Activated CD4-positive, alpha-beta T cell treated with anti-CD3 and anti-CD28 coated beads, Interleukin-2, amount 50 U/mL, for 16 hours (primary cell): ENCODE data around the gene TRMU.

Experiments
- DNase-seq: peaks from one replicate; pipeline ENCODE4 v3.0.0-alpha.2; 2020

The TRMU gene, protein sequence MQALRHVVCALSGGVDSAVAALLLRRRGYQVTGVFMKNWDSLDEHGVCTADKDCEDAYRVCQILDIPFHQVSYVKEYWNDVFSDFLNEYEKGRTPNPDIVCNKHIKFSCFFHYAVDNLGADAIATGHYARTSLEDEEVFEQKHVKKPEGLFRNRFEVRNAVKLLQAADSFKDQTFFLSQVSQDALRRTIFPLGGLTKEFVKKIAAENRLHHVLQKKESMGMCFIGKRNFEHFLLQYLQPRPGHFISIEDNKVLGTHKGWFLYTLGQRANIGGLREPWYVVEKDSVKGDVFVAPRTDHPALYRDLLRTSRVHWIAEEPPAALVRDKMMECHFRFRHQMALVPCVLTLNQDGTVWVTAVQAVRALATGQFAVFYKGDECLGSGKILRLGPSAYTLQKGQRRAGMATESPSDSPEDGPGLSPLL

DNA sequence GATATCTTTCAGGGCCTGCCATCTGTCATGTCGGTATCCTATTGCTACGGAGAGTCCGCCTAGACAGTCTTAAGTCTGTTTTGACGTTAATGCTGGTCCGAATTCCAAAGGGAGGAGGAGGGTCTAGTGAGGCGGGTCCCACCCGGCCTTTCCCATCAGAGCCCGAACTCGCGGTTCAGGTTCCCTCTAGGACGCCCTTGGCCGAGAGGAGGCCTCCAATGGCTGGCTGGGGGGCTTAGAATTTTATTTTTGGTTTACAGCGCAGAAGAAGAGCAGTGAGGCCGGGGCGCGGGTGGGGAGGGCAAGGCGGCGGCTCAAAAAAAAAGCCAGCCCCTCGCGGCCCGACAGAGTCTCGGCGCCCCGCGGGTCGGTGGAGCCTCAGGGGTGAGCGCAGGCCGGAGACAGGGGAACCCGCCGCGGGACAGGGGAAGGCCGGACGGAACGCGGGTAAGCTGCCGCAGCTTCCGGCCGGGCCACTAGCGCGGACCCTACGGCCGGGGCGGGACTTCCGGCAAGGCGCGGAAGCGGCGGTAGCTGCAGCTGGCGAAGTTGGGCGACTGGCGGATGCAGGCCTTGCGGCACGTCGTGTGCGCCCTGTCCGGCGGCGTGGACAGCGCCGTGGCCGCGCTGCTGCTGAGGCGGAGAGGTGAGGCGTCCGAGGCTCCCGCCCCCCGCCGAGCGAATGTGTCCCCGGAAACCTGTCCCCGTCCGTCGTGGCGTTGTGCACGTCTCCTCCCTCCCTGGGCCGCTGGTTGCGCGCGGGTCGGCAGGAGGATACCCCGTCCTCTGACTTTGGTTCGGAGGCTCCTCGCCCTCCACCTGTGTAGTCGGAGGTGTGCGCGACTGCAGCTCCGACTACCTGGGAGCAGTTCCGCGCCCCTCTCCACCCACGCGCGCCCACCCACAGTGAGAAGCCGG, at the start of gene TRMU:
TSS of gene TRMU (plus strand) at position 514 of the 918 bp plus-strand sequence. CDS start at position 565, 51 bp downstream.
- DNase-seq = peak; percentile 83

DNA sequence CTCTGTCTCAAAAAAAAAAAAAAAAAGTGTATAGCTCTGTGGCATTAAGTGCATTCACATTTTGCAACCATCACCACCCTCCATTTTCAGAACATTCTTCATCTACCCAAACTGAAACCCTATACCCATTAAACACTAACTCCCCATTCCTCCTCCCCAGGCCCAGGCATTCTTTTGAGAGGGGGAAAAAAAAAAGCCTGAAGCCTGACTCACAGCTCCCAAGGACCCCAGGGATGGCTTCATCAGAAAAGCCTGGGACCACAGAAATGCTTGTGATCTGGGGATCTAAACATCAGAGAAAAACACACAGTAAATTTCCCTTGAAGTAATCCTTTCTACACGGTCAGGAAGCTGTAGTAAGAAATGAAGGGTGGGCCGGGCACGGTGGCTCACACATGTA, 49.5 kb upstream of the TRMU start:
- DNase-seq = no peak

DNA sequence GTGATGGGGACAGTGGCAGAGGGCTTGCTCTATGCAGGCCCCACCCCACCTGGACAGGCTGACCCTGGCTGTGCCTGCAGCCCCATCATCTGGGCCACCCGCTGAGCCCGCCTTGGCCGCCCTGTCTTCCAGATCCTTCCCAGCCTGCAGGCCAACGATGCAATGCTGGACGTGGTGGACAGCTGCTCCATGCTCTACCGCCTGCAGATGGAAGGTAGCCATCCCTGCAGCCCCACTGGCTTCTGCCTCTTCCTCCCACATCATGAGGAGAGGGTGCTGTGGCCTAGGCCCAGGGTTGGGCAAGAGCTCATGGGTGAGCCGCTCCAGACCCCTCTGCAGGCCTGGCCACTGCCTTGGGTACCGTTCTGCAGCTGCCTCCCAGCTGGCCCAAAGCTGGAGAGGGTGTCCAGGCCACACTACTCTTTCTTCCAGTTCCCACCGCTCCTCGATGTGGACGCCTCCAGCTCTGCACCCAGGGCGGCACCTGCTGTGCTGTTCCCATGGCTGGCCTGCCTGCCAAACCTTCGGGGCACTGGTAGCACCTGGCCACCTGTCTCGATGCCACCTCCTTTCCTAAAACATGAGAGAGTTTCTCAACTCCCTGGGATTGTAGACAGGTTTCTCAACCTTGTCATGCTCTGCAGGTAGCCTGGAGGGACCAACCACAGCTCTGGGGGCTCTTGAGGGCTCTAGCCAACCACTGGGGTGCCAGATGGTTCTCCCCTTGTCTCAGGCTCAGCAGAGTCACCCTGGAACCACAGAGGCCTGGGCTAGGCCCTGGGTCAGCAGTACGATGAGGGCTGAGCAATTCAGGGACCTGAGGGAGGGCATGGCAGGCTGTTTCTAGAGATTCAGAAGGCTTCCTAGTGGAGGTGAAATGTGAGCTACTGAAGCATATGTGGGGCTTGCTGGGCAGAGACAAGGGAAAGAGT, 48.3 kb upstream of the TRMU start:
- no peak for DNase-seq

DNA sequence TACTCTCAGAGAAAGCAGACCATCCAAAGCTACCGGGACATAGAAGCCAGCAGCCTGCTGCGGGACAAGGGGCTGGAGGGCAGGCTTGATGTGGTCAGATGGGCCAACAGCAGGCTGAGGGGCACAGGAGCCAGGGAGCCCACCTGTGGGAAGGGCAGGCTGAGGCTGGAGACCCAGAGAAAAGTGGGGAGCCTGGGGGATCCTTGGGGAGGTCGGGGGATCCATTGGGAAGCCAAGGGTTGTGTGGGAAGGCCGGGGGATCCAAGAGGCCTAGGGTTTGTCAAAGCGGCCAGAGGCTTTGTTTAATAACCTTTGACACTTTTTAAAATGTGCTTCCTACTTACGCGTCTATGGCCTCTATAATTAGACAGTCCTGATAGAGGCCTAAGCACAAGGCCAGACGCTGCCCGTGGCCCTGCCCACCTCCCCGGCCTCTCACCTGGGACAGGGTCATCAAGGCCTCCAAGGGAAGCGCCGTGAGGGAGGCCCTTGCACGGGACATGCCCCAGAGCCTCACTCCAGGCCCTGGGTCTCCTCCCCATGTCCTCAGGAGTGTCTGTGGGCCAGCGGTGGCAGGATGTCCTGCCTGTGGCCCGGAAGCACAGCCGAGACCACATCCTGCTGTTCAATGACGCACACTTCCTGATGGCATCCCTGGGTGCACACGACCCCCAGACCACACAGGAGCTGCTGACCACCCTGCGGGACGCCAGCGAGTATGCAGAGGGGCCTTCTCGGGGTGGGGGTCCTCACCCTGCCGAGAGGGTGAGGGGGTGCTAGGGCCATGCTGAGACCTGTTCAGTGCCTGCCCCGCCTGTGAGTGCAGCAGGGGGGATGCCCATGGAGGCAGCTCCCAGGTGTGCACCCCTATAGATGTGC, 47.4 kb upstream of the TRMU start:
- DNase-seq = peak; percentile 67

DNA sequence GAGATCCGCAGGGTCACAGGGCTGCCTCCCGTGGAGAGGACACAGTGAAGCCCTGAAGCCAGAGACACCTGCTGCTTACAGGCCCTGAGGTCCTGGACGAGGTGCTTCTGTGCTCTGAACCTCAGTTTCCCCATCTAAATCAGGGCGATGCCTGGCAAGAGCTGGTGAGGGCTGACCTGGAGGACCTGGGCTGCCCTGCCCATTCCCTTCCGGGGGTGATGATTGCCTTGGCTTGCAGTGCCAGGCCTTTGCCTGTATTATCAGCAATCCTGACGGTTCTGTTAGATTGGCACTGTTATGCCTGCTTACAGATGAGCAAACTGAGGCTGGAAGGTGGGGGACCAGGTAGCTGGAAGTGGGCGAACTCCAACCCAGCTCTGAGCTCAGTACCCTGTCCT, 46.7 kb upstream of the TRMU start:
- no peak for DNase-seq

DNA sequence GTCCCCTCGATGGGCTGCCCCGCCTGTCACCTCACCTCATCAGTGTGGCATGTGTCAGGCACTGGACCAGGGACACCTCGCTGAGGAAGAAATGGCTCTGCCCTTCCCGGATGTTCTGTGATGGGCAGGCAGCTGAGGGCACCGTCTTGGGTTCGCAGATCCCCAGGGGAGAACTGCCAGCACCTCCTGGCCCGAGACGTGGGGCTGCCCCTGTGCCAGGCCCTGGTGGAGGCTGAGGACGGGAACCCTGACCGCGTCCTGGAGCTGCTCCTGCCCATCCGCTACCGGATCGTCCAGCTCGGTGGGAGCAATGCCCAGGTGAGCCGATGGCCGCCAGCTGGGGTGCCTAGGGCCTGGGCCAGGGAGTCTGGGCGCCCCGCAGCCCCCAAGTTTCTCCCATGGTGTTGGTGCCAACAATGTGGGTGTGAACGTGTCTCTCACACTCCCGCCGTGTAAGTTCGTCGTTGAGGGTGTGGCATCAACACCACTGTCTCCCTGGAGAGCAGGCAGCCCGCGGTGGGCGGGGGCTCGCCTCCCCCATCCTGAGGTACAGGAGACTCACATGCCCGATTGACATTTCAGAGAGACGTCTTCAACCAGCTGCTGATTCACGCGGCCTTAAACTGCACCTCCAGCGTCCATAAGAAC, 46.1 kb upstream of the TRMU start:
- no peak for DNase-seq

DNA sequence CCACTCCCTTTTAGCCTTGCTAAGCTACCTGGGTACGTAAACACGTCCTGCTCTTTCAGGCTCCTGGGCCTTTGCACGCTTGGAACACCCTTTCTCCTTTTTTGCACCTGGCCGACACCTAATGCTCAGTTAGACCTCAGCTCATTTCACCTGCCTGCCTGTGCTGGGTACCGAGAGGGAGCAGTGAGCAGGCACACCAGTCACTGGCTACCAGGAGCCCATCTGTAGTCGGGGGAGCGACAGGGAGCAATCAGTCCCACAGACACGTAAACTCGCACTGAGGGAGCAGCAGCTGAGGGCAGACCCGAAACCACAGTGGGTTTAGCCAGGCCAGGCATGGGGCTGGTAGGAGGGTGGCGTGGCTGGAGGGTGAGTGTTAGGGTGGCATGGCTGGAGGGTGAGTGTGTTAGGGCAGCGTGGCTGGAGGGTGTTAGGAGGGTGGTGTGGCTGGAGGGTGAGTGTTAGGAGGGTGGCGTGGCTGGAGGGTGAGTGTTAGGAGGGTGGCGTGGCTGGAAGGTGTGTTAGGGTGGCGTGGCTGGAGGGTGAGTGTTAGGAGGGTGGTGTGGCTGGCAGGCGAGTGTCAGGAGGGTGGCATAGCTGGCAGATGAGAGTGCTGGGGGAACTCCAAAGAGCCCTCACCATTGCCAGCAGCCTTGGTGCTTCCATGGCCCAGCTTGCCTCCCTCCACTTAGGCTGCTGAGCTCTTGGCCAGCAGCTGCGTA, 45.2 kb upstream of the TRMU start:
- no peak for DNase-seq

DNA sequence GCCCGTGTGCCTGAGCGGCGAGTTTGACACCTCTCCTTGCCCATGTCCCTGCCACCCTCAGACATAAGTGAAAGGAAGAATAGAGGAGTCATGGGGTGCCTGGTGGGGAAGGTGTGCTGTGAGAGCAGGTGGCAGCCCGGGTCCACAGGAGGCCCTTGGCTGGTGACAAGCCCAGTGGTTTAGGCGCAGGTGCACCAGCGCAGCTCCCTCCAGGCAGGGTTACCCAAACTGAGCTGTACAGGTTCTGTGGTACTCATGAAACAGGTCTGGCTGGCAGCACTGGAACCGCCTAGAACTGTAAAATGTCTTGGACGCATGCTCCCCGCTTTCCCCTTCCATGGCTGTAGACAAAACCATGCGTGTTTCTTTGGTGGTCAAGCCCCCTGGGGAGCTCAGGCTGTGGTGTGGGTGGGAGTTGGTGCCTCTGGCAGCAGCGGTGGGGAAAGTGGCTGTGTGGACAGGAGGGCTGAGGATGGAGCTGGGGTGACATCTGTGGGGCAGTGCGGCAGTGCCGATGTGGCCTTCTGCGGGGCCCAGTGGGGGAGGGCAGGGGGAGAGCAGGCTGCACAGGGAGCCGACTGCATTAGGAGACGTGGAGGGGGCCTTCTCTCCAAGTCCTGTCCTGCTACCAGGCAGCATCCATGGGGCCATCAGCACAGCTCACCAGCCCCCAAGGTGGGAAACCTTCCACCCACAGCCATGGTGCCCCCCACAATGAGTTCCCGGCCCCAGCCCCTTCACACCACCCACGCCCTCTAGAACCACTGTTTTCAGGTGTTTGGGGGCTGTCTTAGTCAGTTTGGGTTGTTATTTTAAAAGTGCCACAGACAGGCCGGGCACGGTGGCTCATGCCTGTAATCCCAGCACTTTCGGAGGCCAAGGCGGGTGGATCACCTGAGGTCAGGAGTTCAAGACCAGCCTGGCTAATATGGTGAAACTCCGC, 44.4 kb upstream of the TRMU start:
- DNase-seq = no peak

DNA sequence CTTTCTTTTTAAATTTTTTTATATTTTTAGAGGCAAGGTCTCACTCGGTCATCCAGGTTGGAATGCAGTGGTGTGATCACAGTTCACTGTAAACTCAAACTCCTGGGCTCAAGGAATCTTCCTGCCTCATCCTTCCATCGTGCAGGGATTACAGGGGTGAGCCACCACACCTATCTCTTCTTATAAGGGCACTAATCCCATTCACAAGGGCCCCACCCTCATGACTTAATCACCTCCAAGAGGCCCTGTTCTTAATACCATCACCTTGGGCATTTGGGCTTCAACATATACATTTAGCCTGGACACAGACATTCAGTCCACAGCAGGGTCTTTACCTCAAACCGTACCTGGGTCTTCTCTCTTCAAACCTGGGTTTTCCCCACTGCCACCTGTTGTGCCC, 43.3 kb upstream of the TRMU start:
- DNase-seq = no peak

DNA sequence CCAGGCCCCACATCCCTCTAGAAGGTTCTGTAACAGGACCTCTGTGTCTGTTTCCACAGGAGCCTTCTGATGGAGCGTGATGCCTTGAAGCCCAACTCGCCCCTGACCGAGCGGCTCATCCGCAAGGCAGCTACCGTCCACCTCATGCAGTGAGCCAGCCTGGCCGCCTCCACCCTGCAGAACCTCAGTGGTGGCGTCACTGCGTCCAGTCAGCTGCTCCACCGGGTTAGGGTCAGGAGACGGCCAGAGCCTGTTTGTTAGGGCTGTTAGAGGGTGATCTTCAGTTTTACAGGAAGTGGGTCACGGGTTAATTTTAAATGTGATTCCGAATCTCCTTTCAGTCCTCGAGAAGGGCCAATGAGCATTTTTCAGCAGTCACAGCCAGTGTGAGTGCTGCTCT, 42.8 kb upstream of the TRMU start:
- no peak for DNase-seq

DNA sequence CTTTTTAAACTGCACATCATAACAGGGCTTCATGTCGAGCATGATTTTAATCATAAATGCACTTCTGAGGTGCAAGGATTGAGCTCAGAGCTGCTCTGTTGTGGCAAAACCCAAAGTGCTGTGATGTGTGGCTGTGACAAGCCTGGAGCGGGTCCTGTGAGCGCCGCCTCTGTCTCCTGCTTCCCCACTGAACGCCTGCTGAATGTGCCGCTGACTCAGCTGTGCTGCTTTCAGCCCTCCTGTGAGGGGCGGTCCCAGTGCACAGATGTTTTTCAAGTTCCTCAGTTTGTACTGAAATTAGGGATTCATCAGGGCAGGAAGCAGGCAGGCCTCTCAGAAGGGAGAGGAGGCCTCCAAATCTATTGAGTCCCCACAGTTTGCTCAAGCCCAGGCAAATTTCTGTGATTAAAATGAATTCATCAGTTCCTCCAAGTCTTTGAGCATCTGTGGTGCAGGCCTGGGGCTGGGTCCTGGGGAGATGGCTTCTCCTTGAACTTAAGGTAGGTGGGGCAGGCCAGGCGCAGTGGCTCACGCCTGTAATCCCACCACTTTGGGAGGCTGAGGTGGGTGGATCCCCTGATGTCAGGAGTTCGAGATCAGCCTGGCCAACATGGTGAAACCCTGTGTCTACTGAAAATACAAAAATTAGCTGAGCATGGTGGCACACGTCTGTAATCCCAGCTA, 41.8 kb upstream of the TRMU start:
- no peak for DNase-seq

DNA sequence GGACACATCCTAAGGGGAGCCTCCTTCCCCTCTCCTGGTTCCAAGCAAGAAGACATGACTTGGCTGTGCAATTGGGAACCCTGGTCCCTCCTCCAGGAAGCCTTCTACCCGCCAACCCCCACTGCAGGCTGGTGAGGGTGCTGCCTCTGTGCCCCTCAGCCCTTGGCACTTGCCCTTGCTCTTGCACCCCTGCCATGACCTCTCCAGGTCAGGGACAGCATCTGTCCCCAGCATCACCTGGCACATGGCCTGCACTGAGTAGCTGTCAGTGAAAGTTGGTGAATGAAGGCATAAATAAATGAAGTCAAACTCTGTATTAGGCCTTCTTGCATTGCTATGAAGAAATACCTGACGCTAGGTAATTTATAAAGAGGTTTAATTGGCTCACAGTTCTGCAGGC, 40.7 kb upstream of the TRMU start:
- DNase-seq = no peak

DNA sequence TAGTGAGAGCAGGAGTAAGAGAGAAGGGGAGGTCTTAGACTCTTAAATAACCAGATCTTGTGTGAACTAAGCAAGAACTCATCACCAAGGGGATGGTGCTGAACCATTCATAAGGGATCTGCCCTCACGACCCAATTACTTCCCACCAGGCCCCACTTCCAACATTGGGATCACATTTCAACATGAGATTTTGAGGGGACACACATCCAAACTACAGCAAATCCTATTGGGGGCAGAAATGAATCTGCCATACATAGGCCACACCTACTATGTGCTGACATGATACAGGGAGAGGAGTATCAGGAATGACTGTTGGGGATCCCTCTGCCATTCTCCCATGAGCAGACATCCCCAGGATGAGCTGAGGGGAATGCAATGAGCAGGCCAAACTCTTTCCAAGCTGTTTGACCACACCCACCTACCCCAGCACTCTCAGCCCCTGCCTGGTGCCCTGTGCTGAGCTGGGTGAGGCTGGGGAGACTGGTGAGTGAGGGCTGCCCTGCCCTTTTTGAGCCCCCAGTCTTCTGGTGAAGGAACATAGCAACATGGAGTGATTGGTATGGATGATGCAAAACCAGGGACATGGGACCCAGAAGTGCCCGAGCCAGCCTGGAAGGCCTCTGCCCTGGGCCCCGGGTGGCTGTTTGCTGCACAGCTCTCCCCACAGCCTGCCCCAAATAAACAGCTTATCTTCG, 40.1 kb upstream of the TRMU start:
- no peak for DNase-seq

DNA sequence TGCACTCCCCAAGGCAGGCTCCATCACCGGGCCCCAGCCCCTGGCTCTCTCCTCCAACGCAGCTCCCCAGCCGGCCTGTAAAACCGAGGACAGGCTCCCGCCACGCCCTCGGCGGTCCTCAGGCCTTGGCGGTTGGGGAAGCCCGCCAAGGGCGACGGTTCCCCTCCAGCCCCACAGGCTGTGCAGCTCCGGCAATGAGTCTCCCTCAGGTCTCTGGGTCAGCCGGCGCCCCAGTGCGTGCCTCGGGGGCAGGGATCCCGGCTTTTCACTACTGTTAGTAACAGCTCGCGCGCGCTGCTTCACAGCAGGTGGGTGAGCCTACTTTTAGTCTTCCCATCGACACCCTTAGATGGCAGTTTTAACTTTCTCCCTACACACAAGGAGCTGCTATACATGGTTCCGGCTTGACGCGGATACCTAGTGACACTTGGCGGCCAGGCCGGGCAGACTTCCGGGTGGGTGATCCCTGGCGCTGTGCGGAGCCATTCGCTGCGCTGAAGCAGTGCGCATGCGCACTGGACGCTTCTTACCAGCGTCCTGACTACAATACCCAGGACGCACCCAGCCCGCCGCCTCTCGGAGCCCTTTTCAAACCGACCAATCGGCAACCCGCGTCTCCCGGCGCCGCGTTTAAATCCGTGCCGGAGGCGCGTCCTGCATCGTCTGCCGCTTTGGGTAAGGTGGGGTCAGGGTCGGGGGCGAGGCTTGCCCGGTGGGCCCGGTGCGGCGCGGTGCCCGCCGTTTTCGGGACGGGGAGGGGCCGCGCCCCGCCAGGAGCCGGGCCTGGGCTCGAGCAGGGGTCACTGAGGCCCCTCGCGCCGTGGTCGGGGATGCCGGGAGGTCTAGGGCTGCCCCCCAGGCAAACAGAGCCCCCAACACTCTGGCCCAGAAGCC, 39.0 kb upstream of the TRMU start, which contains the start of gene GTSE1:
TSS of gene GTSE1 (plus strand) at position 614 of the 894 bp plus-strand sequence. CDS start 531 bp downstream, outside the sequence.
- DNase-seq = peak; percentile 99

DNA sequence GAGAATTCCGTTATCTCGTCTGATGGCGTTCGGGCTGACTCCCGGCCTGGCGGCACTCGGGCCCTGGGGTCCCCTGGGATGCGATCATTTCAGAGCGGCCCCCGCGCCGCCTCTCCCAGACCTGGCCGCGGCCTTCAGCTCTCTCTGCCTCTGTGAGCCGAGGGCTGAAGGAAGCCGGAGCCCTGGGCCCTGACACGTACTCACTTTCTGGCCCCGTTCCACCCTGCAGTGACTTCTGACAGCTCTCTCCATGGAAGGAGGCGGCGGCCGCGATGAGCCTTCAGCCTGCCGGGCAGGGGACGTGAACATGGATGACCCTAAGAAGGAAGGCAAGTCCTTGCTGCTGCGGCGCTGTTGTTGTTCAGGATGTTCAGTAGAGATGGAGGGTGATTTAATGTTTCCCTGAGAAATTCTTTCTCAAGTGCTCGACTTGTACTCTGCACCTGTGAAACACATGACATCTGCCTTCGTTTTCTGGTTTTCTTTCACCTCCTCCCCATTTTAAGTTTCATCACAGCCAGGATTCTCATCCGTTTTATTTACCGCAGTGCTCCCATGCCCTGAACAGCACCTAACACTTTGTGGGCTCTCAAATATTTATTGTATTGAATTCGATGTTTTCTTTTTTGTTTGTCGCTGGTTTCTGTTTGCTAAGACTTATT, 38.2 kb upstream of the TRMU start:
- peak; percentile 29 for DNase-seq

DNA sequence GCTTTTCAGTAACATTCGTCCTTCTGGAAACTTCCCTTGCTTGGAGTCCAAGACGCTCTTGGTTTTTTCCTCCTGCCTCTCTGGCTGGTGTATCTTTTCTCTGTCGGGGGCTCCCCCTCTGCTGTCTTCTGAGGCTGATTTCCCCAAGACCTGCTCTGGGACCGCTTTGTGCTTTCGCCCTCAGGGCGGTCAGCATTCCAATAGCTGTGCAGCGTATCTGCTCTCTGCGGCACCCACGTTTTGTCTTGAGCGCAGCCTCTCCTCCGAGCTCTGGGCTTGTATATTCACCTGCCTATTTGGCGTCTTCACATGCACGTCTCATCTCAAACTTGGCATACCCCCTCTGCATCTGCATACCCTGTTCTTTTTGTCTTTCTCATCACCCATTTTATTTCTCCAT, 36.4 kb upstream of the TRMU start:
- DNase-seq = no peak
